HG03139 (cell line): Measurements from ENCODE around the gene UBAP2L.

Experiments used
- ATAC-seq: cut with Tn5 transposase; IDR thresholded peaks from one replicate; pipeline ENCODE4 v1.9.1; 2021; ENCODE audit not compliant: unreplicated experiment

The UBAP2L gene

GRCh38 chr1:154220071-154220969 is at the start of gene UBAP2L:
Gene UBAP2L, plus strand, starts transcription at chr1:154220955. Its CDS starts 4,169 bp downstream, at chr1:154225124.
- peak; percentile 89 for ATAC-seq

- no peak for ATAC-seq
These were observed 49.6 kb upstream of the UBAP2L start for GRCh38 chr1:154171223-154171583.

GRCh38 chr1:154171880-154172279 is 48.9 kb upstream of the UBAP2L start:
- ATAC-seq = no peak

- no peak for ATAC-seq
These were observed 46.1 kb upstream of the UBAP2L start for GRCh38 chr1:154174654-154175053.

- ATAC-seq = no peak
These were observed 44.4 kb upstream of the UBAP2L start for GRCh38 chr1:154176337-154176736.

- no peak for ATAC-seq
These were observed 42.7 kb upstream of the UBAP2L start for GRCh38 chr1:154178013-154178412.

GRCh38 chr1:154178911-154179811 is 41.6 kb upstream of the UBAP2L start:
- ATAC-seq = no peak

GRCh38 chr1:154179946-154180687 is 40.6 kb upstream of the UBAP2L start:
- ATAC-seq = peak; percentile 32

GRCh38 chr1:154181944-154182343 is 38.8 kb upstream of the UBAP2L start:
- ATAC-seq = no peak

GRCh38 chr1:154182344-154183045 is 38.3 kb upstream of the UBAP2L start:
- no peak for ATAC-seq

GRCh38 chr1:154183046-154183915 is 37.5 kb upstream of the UBAP2L start:
- peak; percentile 59 for ATAC-seq

- ATAC-seq = no peak
These were observed 34.6 kb upstream of the UBAP2L start for GRCh38 chr1:154186177-154186576.

- ATAC-seq = no peak
These were observed 33.8 kb upstream of the UBAP2L start for GRCh38 chr1:154186852-154187501.

GRCh38 chr1:154190550-154190949 is 30.2 kb upstream of the UBAP2L start:
- ATAC-seq = no peak

GRCh38 chr1:154191990-154192461 is 28.7 kb upstream of the UBAP2L start, which contains the start of gene TPM3:
Gene TPM3, minus strand, starts transcription at chr1:154192100. Its CDS starts 82 bp downstream, at chr1:154192018.
- ATAC-seq = no peak

GRCh38 chr1:154192476-154192875 is 28.3 kb upstream of the UBAP2L start:
- ATAC-seq = no peak

- no peak for ATAC-seq
These were observed 26.9 kb upstream of the UBAP2L start for GRCh38 chr1:154193821-154194220.

GRCh38 chr1:154198756-154199562 is 21.8 kb upstream of the UBAP2L start:
- no peak for ATAC-seq
